Measurements from ENCODE around the gene DNAJC15.

GRCh38 chr13:43129511-43130110 is 106.2 kb downstream of the DNAJC15 start:
- TF ChIP-seq TAF1 (IDR thresholded peaks at IDR 0.05; ENCODE audit: borderline replicate concordance, insufficient read depth, low read length) (no peak), POLR2AphosphoS5 (IDR thresholded peaks at IDR 0.05; ENCODE audit: low read depth, low read length) (no peak), SIN3A (IDR thresholded peaks at IDR 0.05; ENCODE audit: borderline replicate concordance, insufficient read depth, low read length) (no peak), FOXP2 (optimal IDR thresholded peaks at IDR 0.05; ENCODE audit: borderline replicate concordance, extremely low read depth, extremely low read length, insufficient read depth) (no peak)
